GM12878 (cell line): Measurements from ENCODE around the gene IER2. TPM values are rescaled to one million over a fixed set of nuclear protein-coding genes. Genes with fewer than 3 reads are reported as not detected.

Experiments
- ATAC-seq: fragments of 200-7000 bp; cut with Tn5 transposase; 3 replicates; pipeline ENCODE4 v1.9.1; 2020; ENCODE audit warnings: mild to moderate bottlenecking, moderate library complexity
- BruUV-seq: library from RNA; stranded (reverse); fragments of 400-500 nt; replicated peaks from 2 replicates; lab custom pipeline; 2021; lab: Mats Ljungman, UMichigan
- CTCF ChIA-PET: fragments of 300-600 bp; sonication (Branson Sonifier 250); formaldehyde crosslinking; extraction: SDS; loops from one replicate; lab custom pipeline; 2021; ENCODE audit warnings: inconsistent platforms; lab: Yijun Ruan, JAX
- POLR2A ChIA-PET: fragments of 350-600 bp; formaldehyde crosslinking; extraction: SDS; loops from one replicate; lab custom pipeline; 2021; ENCODE audit warnings: inconsistent platforms; lab: Charles Lee
- RAD21 ChIA-PET: fragments of 300-600 bp; sonication (Branson Sonifier 250); formaldehyde crosslinking; loops from one replicate; lab custom pipeline; 2023; ENCODE audit warnings: antibody characterized with exemption; ENCODE audit not compliant: unreplicated experiment; lab: Charles Lee
- SMC1A ChIA-PET: fragments of 300-600 bp; sonication (Branson Sonifier 250); formaldehyde crosslinking; loops from one replicate; lab custom pipeline; 2023; ENCODE audit not compliant: unreplicated experiment, uncharacterized antibody; lab: Charles Lee
- DNase-seq: peaks from one replicate; pipeline ENCODE4 v3.0.0-alpha.2; 2011; ENCODE audit warnings: low read depth, low spot score
- FAIRE-seq: peaks from 3 replicates; lab custom pipeline; 2011; peaks lifted over from hg19 to GRCh38; lab: Jason Lieb, UNC
- H2AFZ ChIP-seq: 2 replicates; pipeline ENCODE4 v1.6.0; 2011; ENCODE audit warnings: low read depth, low read length, control low read depth; ENCODE audit not compliant: control insufficient read depth
- H3K27ac ChIP-seq: 2 replicates; pipeline ENCODE4 v1.5.1; 2011; ENCODE audit warnings: control low read depth; ENCODE audit not compliant: control insufficient read depth, insufficient read depth
- H3K27me3 ChIP-seq, 2 experiments: replicated peaks in 1 of 2; 2 replicates each; pipeline versions ENCODE4 v1.6.0 to v1.6.1; 2011; ENCODE audit warnings: low read length in 1 of 2; ENCODE audit not compliant: control insufficient read depth in 2 of 2, insufficient read depth in 2 of 2
- H3K36me3 ChIP-seq, 2 experiments: 2 replicates each; pipeline ENCODE4 v1.5.1; 2011; ENCODE audit warnings: low read length in 1 of 2; ENCODE audit not compliant: control insufficient read depth in 2 of 2, insufficient read depth in 2 of 2
- H3K4me1 ChIP-seq: 2 replicates; pipeline ENCODE4 v1.6.1; 2011; ENCODE audit warnings: mild to moderate bottlenecking, low read length, moderate library complexity, mixed read lengths; ENCODE audit not compliant: control insufficient read depth, insufficient read depth
- H3K4me2 ChIP-seq: 2 replicates; pipeline ENCODE4 v1.6.0; 2011; ENCODE audit warnings: control low read depth; ENCODE audit not compliant: control insufficient read depth, insufficient read depth
- H3K4me3 ChIP-seq: fragments of 200-600 bp; sonication (generic); 2 replicates; pipeline ENCODE4 v1.5.1; 2016
- H3K79me2 ChIP-seq: 2 replicates; pipeline ENCODE4 v1.6.0; 2011; ENCODE audit warnings: low read length; ENCODE audit not compliant: control insufficient read depth, insufficient read depth
- H3K9ac ChIP-seq: 2 replicates; pipeline ENCODE4 v1.8.0; 2011; ENCODE audit warnings: low read length, control low read depth, mixed read lengths; ENCODE audit not compliant: control insufficient read depth, insufficient read depth
- H3K9me3 ChIP-seq: replicated peaks from 3 replicates; pipeline ENCODE4 v1.5.1; 2011; ENCODE audit warnings: mild to moderate bottlenecking, low read length; ENCODE audit not compliant: control insufficient read depth, insufficient read depth
- H4K20me1 ChIP-seq: 2 replicates; pipeline ENCODE4 v1.6.0; 2011; ENCODE audit not compliant: control insufficient read depth, insufficient read depth
- BCL11A ChIP-seq: IDR thresholded peaks from 2 replicates; pipeline ENCODE4 v1.6.1; 2011; ENCODE audit warnings: low read depth, low read length
- ESRRA ChIP-seq: IDR thresholded peaks from 2 replicates; pipeline ENCODE4 v1.6.1; 2012; ENCODE audit warnings: mild to moderate bottlenecking, low read length, improper control_type of control experiment
- HCFC1 ChIP-seq: fragments of 150-350 bp; IDR thresholded peaks from 2 replicates; pipeline ENCODE4 v1.6.1; 2014; ENCODE audit warnings: low read length
- MYC ChIP-seq: IDR thresholded peaks from 2 replicates; pipeline ENCODE4 v1.6.1; 2011; ENCODE audit warnings: mild to moderate bottlenecking, low read length, moderate library complexity, inconsistent platforms; ENCODE audit not compliant: insufficient read depth, insufficient replicate concordance, insufficient read length, severe bottlenecking
- POLR2AphosphoS2 ChIP-seq: IDR thresholded peaks from 2 replicates; pipeline ENCODE4 v1.6.1; 2011; ENCODE audit warnings: low read depth, mild to moderate bottlenecking, low read length, improper control_type of control experiment, moderate library complexity
- POLR2AphosphoS5 ChIP-seq: IDR thresholded peaks from 2 replicates; pipeline ENCODE4 v1.6.1; 2011; ENCODE audit warnings: mild to moderate bottlenecking, low read length, inconsistent platforms
- RBBP5 ChIP-seq: fragments of 200-600 bp; sonication (generic); conservative IDR thresholded peaks from 2 replicates; pipeline ENCODE4 v1.6.1; 2016
- SIN3A ChIP-seq: IDR thresholded peaks from 2 replicates; pipeline ENCODE4 v1.6.1; 2012; ENCODE audit warnings: low read depth, low read length, improper control_type of control experiment
- TCF3 ChIP-seq: IDR thresholded peaks from 2 replicates; pipeline ENCODE4 v1.6.1; 2012; ENCODE audit warnings: low read depth, mild to moderate bottlenecking, low read length, borderline replicate concordance; ENCODE audit not compliant: insufficient read depth
- WGBS: methylation state at CpG from one replicate; pipeline ENCODE4 v1.1.6; 2016; ENCODE audit warnings: low lambda C conversion rate; ENCODE audit not compliant: insufficient replicate concordance, insufficient coverage; ENCODE audit errors: missing lambda C conversion rate; 5-methylcytosine and 5-hydroxymethylcytosine counted together
- in situ Hi-C: fragments of 300-500 bp; cut with MboI; formaldehyde crosslinking; loops from 9 replicates; pipeline ENCODE4 v1.14.3; 2018; ENCODE audit warnings: mixed read lengths
- intact Hi-C: fragments of 100-400 bp; cut with micrococcal nuclease; formaldehyde crosslinking; loops from one replicate; pipeline ENCODE4 v1.14.2; 2022; ENCODE audit not compliant: unreplicated experiment
- polyA plus RNA-seq, 11 experiments: library from polyadenylated mRNA; depleted of rRNA in 4 of 11; unstranded in 6 of 11; stranded (reverse) in 5 of 11; fragments of >200 nt; fragmentation: Nextera tagmentation in 4 of 11; fragmentation: Illumina TruSeq in 1 of 11; extraction: Ambion mirVana in 4 of 11; extraction: Trizol in 1 of 11; gene quantifications; 1 replicate in 1 of 11; 2 replicates in 10 of 11; pipeline versions ENCODE4 v1.2.1 to v1.2.3, GENCODE V29; 2011 to 2016; ENCODE audit warnings: inconsistent platforms in 2 of 11, missing spikeins in 2 of 11, low read depth in 1 of 11
- total RNA-seq, 4 experiments: library from RNA; depleted of rRNA in 3 of 4; stranded (reverse); fragments of >200 nt in 3 of 4; fragmentation: Illumina TruSeq in 1 of 4; extraction: Trizol in 1 of 4; gene quantifications; 2 replicates each; pipeline versions ENCODE4 v1.2.1 to v1.2.3, GENCODE V29; 2013 to 2021
- TF ChIP-seq, protein P1 (sequence below): IDR thresholded peaks from 2 replicates; pipeline ENCODE4 v1.6.1; 2012; ENCODE audit warnings: low read depth, low read length, improper control_type of control experiment
- TF ChIP-seq, protein P2 (sequence below): IDR thresholded peaks from 2 replicates; pipeline ENCODE4 v1.6.1; 2011; ENCODE audit warnings: mild to moderate bottlenecking, low read depth, low read length, moderate library complexity; ENCODE audit not compliant: insufficient replicate concordance
- TF ChIP-seq, protein P3 (sequence below): fragments of 150-350 bp; IDR thresholded peaks from 2 replicates; pipeline ENCODE4 v1.6.1; 2014; ENCODE audit warnings: mild to moderate bottlenecking, low read depth, low read length
- TF ChIP-seq, protein P4 (sequence below): fragments of 450-650 bp; IDR thresholded peaks from 2 replicates; pipeline ENCODE4 v1.6.1; 2016; ENCODE audit warnings: mild to moderate bottlenecking, moderate library complexity, borderline replicate concordance

The IER2 gene
- total and polyA plus RNA-seq, 10 of the 15 experiments (the other 5 are each of a cell fraction or from before 2014, with no cell fraction given) = 2.8 to 94.5 (median 24.9) TPM

DNA sequence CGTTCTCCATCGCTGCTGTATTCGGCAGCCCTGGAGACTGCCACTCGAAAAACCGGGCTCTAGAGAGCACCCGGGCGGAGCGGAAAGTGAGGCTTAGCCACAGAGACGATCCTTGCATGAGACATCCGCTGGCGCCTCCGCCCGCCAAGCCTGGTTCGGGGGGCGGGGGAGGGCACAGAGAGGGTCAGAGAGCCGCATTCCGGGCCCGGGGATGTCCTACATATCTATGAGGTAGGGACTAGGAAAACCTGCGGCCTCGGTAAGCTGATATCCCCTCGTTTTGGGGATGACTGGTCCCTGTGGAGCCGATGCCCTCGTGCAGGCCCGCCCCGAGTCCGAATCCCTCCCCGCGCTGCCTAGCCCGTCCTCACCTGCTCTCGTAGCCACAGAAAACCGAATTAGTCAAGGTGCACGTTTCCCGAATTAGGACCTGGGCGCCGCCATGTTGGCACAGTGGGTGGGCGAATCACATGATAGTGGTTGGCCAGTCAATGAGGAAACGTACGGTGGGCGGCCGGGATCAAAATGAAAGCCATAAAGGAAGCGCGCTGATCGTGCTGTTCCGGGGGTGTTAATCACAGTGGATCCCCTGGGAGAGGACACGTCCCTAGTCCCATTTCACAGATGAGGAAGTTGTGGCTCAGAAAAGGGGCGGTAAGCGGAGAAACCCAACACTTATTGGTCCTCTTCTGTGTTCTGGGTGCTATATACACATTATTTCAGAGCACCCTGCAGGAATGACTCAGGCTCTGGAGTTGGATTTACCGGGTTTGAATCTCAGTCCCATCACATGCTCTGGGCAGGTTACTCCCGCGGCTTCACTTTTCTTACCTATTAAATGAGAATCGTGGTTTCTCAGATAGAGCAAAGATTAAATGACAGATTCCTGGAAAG, 33.7 kb upstream of the IER2 start, which contains the start of gene TRMT1:
Gene TRMT1, minus strand, starts transcription at position 459 of the 894 bp plus-strand sequence. Its CDS starts 341 bp downstream, at position 118.
- Histone ChIP-seq H4K20me1 (peaks cover 8% of the 10 kb centered on the region), H3K4me2 (peak within 1 kb of the TSS; percentile 97), H3K36me3 (peaks cover 3 to 7% of the 10 kb centered on the region in 2 experiments; a peak in 3 of 4 replicates), H3K79me2 (peaks cover 48% of the 10 kb centered on the region), H3K4me1 (peaks cover 31% of the 10 kb centered on the region), H3K27me3 (no peaks in the 10 kb centered on the region), H2AFZ (peak within 1 kb of the TSS; percentile 60), H3K9ac (peak within 1 kb of the TSS; percentile 79), H3K4me3 (peak within 1 kb of the TSS; percentile 98), H3K9me3 (no peaks in the 10 kb centered on the region), H3K27ac (peak within 1 kb of the TSS; percentile 71)
- RAD21 ChIA-PET = interaction anchor here (1.0 to 2.2 kb wide), 2 partner anchors 36 to 47 kb away, joined by 3 to 10 read pairs; no protein-coding TSS in a partner anchor
- DNase-seq = peak; percentile 90
- ATAC-seq = peak; percentile 77
- FAIRE-seq = peak; percentile 96
- BruUV-seq = TSS peak; percentile 89
- in situ Hi-C loops = no loop called here
- intact Hi-C loops = loop anchor here (5.0 kb wide), 1 partner anchor 146 kb away; no protein-coding TSS in a partner anchor
- SMC1A ChIA-PET = interaction anchor here (1.5 to 1.8 kb wide), 3 partner anchors 36 to 145 kb away, joined by 5 to 7 read pairs (median 6); no protein-coding TSS in a partner anchor
- WGBS = under 1% methylated on average over 51 of the region's 51 CpGs
- CTCF ChIA-PET = interaction anchor here (1.6 to 1.7 kb wide), 2 partner anchors 16 to 36 kb away, joined by 5 to 7 read pairs; no protein-coding TSS in a partner anchor
- POLR2A ChIA-PET = interaction anchor here (0.6 to 3.8 kb wide), 7 partner anchors 11 to 1560 kb away, joined by 3 to 28 read pairs (median 4); no protein-coding TSS in a partner anchor
- TF ChIP-seq POLR2AphosphoS5 = 0 out of 2 replicates have a peak, but pooled peaks have one; percentile 35
- TF ChIP-seq MYC = peak; percentile 82
- TF ChIP-seq, protein P1, sequence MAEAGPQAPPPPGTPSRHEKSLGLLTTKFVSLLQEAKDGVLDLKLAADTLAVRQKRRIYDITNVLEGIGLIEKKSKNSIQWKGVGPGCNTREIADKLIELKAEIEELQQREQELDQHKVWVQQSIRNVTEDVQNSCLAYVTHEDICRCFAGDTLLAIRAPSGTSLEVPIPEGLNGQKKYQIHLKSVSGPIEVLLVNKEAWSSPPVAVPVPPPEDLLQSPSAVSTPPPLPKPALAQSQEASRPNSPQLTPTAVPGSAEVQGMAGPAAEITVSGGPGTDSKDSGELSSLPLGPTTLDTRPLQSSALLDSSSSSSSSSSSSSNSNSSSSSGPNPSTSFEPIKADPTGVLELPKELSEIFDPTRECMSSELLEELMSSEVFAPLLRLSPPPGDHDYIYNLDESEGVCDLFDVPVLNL = no peak
- peak; percentile 82 for TF ChIP-seq HCFC1
- TF ChIP-seq, protein P2, sequence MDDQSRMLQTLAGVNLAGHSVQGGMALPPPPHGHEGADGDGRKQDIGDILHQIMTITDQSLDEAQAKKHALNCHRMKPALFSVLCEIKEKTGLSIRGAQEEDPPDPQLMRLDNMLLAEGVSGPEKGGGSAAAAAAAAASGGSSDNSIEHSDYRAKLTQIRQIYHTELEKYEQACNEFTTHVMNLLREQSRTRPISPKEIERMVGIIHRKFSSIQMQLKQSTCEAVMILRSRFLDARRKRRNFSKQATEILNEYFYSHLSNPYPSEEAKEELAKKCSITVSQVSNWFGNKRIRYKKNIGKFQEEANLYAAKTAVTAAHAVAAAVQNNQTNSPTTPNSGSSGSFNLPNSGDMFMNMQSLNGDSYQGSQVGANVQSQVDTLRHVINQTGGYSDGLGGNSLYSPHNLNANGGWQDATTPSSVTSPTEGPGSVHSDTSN = peak; percentile 25
- TF ChIP-seq RBBP5 = no peak
- TF ChIP-seq BCL11A = no peak
- TF ChIP-seq, protein P3, sequence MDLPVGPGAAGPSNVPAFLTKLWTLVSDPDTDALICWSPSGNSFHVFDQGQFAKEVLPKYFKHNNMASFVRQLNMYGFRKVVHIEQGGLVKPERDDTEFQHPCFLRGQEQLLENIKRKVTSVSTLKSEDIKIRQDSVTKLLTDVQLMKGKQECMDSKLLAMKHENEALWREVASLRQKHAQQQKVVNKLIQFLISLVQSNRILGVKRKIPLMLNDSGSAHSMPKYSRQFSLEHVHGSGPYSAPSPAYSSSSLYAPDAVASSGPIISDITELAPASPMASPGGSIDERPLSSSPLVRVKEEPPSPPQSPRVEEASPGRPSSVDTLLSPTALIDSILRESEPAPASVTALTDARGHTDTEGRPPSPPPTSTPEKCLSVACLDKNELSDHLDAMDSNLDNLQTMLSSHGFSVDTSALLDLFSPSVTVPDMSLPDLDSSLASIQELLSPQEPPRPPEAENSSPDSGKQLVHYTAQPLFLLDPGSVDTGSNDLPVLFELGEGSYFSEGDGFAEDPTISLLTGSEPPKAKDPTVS = no peak
- TF ChIP-seq TCF3 = no peak
- TF ChIP-seq, protein P4, sequence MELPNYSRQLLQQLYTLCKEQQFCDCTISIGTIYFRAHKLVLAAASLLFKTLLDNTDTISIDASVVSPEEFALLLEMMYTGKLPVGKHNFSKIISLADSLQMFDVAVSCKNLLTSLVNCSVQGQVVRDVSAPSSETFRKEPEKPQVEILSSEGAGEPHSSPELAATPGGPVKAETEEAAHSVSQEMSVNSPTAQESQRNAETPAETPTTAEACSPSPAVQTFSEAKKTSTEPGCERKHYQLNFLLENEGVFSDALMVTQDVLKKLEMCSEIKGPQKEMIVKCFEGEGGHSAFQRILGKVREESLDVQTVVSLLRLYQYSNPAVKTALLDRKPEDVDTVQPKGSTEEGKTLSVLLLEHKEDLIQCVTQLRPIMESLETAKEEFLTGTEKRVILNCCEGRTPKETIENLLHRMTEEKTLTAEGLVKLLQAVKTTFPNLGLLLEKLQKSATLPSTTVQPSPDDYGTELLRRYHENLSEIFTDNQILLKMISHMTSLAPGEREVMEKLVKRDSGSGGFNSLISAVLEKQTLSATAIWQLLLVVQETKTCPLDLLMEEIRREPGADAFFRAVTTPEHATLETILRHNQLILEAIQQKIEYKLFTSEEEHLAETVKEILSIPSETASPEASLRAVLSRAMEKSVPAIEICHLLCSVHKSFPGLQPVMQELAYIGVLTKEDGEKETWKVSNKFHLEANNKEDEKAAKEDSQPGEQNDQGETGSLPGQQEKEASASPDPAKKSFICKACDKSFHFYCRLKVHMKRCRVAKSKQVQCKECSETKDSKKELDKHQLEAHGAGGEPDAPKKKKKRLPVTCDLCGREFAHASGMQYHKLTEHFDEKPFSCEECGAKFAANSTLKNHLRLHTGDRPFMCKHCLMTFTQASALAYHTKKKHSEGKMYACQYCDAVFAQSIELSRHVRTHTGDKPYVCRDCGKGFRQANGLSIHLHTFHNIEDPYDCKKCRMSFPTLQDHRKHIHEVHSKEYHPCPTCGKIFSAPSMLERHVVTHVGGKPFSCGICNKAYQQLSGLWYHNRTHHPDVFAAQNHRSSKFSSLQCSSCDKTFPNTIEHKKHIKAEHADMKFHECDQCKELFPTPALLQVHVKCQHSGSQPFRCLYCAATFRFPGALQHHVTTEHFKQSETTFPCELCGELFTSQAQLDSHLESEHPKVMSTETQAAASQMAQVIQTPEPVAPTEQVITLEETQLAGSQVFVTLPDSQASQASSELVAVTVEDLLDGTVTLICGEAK = peak; percentile 69; the same call in 1 of the 2 replicates
- TF ChIP-seq POLR2AphosphoS2 = no peak
- TF ChIP-seq ESRRA = no peak
- TF ChIP-seq SIN3A = peak; percentile 100
